ENCODE measurements around the gene TMEM35B. TPM values are rescaled to one million over a fixed set of nuclear protein-coding genes. Genes with fewer than 3 reads are reported as not detected.

The TMEM35B gene
- total RNA-seq, 2 donors from 2014 or later = 25.2 to 30.6 TPM

DNA sequence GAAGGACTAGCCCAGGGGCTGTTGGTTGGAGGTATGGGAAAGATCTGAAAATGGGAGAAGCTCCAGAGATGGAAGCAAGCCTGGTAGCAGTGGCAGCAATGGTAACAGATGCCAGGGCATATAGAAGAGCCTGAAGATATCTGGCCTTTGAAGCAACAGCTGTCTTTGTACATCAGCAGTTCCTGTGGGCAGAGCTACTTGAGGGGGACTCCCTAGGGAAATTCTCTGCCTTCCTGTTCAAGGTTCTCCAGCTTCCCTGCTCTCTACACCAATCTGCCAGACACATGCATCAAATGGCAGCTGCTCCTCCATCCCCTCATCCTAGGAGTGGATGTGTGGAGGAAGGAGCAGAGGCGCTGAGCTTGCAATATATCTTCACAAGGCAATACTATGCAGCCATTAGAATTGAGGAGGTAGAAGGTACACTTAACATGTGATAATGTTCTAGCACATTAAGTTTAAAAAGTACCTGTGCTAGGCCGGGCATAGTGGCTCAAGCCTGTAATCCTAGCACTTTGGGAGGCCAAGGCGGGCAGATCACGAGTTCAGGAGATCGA, 2.2 kb downstream of the TMEM35B start:
- H3K27me3 ChIP-seq = no peaks in the 10 kb centered on the region
- DNase-seq (ENCODE audit: low spot score) = no peak
- TF ChIP-seq, protein P1, sequence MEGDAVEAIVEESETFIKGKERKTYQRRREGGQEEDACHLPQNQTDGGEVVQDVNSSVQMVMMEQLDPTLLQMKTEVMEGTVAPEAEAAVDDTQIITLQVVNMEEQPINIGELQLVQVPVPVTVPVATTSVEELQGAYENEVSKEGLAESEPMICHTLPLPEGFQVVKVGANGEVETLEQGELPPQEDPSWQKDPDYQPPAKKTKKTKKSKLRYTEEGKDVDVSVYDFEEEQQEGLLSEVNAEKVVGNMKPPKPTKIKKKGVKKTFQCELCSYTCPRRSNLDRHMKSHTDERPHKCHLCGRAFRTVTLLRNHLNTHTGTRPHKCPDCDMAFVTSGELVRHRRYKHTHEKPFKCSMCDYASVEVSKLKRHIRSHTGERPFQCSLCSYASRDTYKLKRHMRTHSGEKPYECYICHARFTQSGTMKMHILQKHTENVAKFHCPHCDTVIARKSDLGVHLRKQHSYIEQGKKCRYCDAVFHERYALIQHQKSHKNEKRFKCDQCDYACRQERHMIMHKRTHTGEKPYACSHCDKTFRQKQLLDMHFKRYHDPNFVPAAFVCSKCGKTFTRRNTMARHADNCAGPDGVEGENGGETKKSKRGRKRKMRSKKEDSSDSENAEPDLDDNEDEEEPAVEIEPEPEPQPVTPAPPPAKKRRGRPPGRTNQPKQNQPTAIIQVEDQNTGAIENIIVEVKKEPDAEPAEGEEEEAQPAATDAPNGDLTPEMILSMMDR (IDR thresholded peaks at IDR 0.05) = no peak
- H3K9me3 ChIP-seq = no peaks in the 10 kb centered on the region
- H3K4me1 ChIP-seq = peaks cover 0 to 32% of the 10 kb centered on the region in 2 donors
- H3K4me3 ChIP-seq = no peak overlapping the region
- no peak overlapping the region for H3K27ac ChIP-seq
- no peaks in the 10 kb centered on the region for H3K36me3 ChIP-seq

DNA sequence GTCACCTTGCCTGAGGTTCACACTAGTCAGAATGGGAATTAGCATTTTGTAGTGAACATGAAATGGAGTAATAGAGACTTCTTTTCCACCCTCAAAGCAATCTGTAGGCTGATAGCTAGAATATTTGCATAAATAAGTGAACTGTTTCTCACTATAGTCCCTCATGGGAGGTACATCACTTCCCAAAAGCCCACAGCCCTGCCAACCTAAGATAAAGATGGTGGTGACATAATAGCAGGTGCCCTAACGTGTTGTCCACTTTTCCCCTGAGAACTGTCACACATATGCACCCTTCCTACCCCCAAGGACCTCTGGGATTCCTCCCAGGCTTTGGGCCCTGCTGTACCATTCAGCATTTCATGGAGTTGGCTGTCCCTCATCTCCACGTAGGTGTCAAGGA, 4.4 kb downstream of the TMEM35B start:
- H3K4me1 ChIP-seq = peaks cover 0 to 23% of the 10 kb centered on the region in 2 donors
- H3K27me3 ChIP-seq = no peaks in the 10 kb centered on the region
- no peak for DNase-seq (ENCODE audit: low spot score)
- H3K4me3 ChIP-seq = no peak overlapping the region
- no peaks in the 10 kb centered on the region for H3K9me3 ChIP-seq
- TF ChIP-seq, protein P1 (IDR thresholded peaks at IDR 0.05) = no peak
- no peaks in the 10 kb centered on the region for H3K36me3 ChIP-seq
- H3K27ac ChIP-seq = no peak overlapping the region

DNA sequence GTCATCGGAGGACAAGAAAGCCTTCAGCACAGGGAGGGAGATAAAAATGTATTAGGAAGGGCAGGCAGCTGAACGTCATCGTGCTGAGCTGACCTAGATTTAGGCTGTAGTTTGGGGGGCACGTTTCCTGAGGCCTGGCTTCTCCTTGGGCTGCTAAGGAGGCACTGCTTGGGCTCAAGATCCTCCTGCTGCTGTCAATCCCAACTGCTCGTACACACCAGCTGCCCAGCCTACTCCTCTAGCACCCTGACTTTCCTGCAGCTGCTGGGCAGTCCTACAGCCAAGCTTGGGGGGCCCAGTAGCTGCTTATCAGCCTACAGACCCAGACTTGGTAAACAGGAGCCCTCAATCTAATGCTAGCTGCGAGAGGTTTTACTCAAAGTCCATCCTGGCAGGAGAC, 6.2 kb downstream of the TMEM35B start:
- TF ChIP-seq, protein P1 (IDR thresholded peaks at IDR 0.05) = no peak
- no peak for DNase-seq (ENCODE audit: low spot score)
- Histone ChIP-seq H3K9me3 (no peaks in the 10 kb centered on the region), H3K27ac (no peak overlapping the region), H3K36me3 (no peaks in the 10 kb centered on the region), H3K27me3 (no peaks in the 10 kb centered on the region), H3K4me3 (no peak overlapping the region), H3K4me1 (peaks cover 0 to 14% of the 10 kb centered on the region in 2 donors)

DNA sequence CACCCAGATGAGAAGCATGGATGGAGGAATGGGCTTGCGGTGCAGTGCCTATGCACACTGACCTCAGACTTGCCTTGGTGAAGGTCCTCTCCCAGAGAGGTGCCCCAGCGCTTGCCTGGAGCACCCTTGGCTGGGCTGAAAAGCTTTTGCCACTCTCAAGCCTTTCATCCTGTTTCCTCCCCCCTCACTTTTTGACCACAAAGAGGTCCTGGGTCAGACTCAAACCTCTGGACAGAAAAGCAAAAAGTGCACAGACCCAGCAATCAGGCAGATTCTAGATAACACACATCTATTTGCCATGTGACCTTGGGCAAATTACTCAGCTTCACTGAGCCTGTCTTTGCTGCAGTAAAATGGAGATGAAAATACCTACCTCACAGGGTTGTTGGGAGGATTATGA, 7.3 kb downstream of the TMEM35B start:
- H3K4me3 ChIP-seq = no peak overlapping the region
- TF ChIP-seq, protein P1 (IDR thresholded peaks at IDR 0.05) = no peak
- DNase-seq (ENCODE audit: low spot score) = no peak
- no peaks in the 10 kb centered on the region for H3K27me3 ChIP-seq
- peaks cover 0 to 4% of the 10 kb centered on the region in 2 donors for H3K4me1 ChIP-seq
- no peak overlapping the region for H3K27ac ChIP-seq
- no peaks in the 10 kb centered on the region for H3K36me3 ChIP-seq
- H3K9me3 ChIP-seq = no peaks in the 10 kb centered on the region

- no peak for DNase-seq (ENCODE audit: low spot score)
- Histone ChIP-seq H3K4me3 (no peak overlapping the region), H3K4me1 (no peaks in the 10 kb centered on the region), H3K9me3 (no peaks in the 10 kb centered on the region), H3K27me3 (no peaks in the 10 kb centered on the region), H3K36me3 (no peaks in the 10 kb centered on the region), H3K27ac (no peak overlapping the region)
- TF ChIP-seq, protein P1 (IDR thresholded peaks at IDR 0.05) = no peak
Measured at GRCh38 chr1:34977210-34977471, 8.0 kb downstream of the TMEM35B start.
